Measurements from ENCODE around the gene NID2.

NID2 gene

DNA sequence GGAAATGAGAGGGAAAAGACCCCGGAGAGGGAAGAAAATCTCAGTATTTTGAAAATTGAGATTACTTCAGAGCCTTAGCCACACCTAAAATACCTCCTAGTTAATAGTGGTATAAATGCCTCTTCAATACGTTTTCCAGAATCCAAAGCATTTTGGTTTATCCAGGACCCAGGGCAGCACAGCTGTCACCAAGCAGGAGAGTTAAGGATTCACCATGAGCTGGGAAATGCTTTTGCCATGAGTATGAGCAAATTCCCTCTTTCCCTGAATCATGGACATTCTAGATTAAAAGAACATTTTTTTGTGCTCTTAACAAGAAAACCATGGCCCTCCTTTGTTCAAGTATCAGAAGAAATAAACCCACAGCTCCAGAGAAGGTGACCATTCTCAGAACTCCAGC is 101.3 kb downstream of the NID2 start:
- no peak for DNase-seq (ENCODE audit: low read depth in 1 of 2, low spot score in 1 of 2)

DNA sequence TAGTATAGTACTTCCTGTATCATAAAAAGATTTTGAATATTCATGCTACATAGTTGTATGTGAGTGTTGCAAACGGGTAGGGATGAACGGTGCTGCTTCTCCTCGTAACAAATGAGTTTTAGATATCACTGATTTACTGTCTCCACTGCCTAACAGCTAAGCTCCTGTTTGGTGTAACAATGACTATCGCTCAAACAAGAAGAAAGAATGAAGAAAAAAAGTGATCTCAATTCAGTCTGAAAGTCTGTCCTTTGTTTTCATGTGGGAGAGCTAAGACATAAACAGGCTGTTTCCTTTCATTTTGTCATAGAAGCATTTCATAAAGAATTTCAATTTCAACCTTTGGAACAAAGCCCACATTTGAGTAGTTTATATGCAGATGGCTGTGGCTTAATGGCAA is 105.6 kb downstream of the NID2 start:
- DNase-seq (ENCODE audit: low read depth in 1 of 2, low spot score in 1 of 2) = no peak

DNA sequence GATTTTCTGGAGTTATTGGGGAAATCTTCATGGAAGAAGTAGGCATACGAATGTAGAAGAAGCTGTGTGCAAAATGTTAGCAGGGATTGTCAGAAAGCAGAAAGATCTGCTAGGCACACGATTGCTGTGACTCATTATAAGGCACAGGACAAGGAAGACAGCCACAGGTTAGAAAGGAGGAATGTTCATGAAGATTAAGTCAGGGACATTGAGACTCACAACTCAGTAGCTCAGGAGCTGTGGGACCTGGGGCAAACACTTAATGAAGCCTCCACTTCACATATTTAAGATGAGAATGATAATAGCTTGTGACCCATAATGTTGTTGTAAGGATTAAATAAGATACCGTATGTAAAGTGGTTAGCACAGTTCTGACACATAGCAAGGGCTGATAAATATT is 106.1 kb downstream of the NID2 start:
- DNase-seq (ENCODE audit: low read depth in 1 of 2, low spot score in 1 of 2) = no peak

- DNase-seq (ENCODE audit: low read depth in 1 of 2, low spot score in 1 of 2) = no peak
Observed at GRCh38 chr14:51960866-51961265, 108.0 kb downstream of the NID2 start.

DNA sequence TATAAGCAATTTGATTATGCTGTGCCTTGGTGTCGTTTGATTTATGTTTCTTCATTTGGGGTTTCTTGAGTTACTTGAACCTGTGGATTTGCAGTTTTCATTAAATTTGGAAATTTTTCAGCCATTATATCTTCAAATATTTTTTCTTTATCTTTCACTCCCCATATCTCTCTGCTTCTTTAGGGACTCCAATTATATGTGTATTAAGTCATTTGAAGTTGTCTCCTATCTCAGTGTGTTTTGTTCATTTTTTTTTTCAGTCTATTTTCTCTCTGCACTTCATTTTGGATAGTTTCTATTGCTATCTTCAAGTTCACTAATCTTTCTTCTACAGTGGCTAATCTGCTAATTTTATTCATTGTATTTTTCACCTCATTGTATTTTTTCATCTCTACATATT is 108.9 kb downstream of the NID2 start:
- no peak for DNase-seq (ENCODE audit: low read depth in 1 of 2, low spot score in 1 of 2)

- DNase-seq (ENCODE audit: low read depth in 1 of 2, low spot score in 1 of 2) = no peak
Observed at GRCh38 chr14:51957950-51958349, 110.9 kb downstream of the NID2 start.

Data from activated T-helper 1 cell treated with anti-CD3 and anti-CD28 coated beads, Interleukin-2, amount 50 U/mL, for 16 hours (primary cell).